TTC549 (cell line): ENCODE results near the gene SLC35A1.
"Not testable (repeated sequence)": the region's sequence is repeated elsewhere in the genome, so short reads cannot be mapped to it uniquely, and the experiment has no call there.

Experiments used
- FAIRE-seq: peaks from 2 replicates; lab custom pipeline; 2012; peaks lifted over from hg19 to GRCh38; lab: Jason Lieb, UNC

SLC35A1 gene

GRCh38 chr6:87472525-87473418, at the start of gene SLC35A1:
Gene SLC35A1, plus strand, starts transcription at chr6:87472974. Its CDS starts 30 bp downstream, at chr6:87473004.
- no peak for FAIRE-seq

- no peak for FAIRE-seq
These were observed 46.0 kb upstream of the SLC35A1 start for GRCh38 chr6:87426789-87427188.

- FAIRE-seq = no peak
These were observed 42.3 kb upstream of the SLC35A1 start for GRCh38 chr6:87430499-87430898.

GRCh38 chr6:87431263-87431662, 41.5 kb upstream of the SLC35A1 start:
- no peak for FAIRE-seq

GRCh38 chr6:87436435-87436834, 36.3 kb upstream of the SLC35A1 start:
- no peak for FAIRE-seq

GRCh38 chr6:87441711-87442110, 31.1 kb upstream of the SLC35A1 start:
- FAIRE-seq = no peak

- FAIRE-seq = no peak
These were observed 28.4 kb upstream of the SLC35A1 start for GRCh38 chr6:87444362-87444761.

- no peak for FAIRE-seq
These were observed 7.7 kb upstream of the SLC35A1 start for GRCh38 chr6:87465051-87465450.

- no peak for FAIRE-seq
These were observed 687 bp downstream of the SLC35A1 start for GRCh38 chr6:87473419-87473903.

GRCh38 chr6:87481931-87482330, 9.2 kb downstream of the SLC35A1 start:
- FAIRE-seq = no peak

GRCh38 chr6:87482366-87482765, 9.6 kb downstream of the SLC35A1 start:
- FAIRE-seq = no peak

GRCh38 chr6:87483929-87484328, 11.2 kb downstream of the SLC35A1 start:
- no peak for FAIRE-seq

- no peak for FAIRE-seq
These were observed 11.7 kb downstream of the SLC35A1 start for GRCh38 chr6:87484491-87484890.

- no peak for FAIRE-seq
These were observed 14.8 kb downstream of the SLC35A1 start for GRCh38 chr6:87487555-87487954.

GRCh38 chr6:87489326-87489725, 16.6 kb downstream of the SLC35A1 start:
- not testable (repeated sequence) for FAIRE-seq

- FAIRE-seq = no peak
These were observed 22.1 kb downstream of the SLC35A1 start for GRCh38 chr6:87494761-87495422.

- FAIRE-seq = no peak
These were observed 25.3 kb downstream of the SLC35A1 start for GRCh38 chr6:87498048-87498447.

- FAIRE-seq = no peak
These were observed 29.2 kb downstream of the SLC35A1 start for GRCh38 chr6:87501809-87502572.

- FAIRE-seq = no peak
These were observed 31.7 kb downstream of the SLC35A1 start for GRCh38 chr6:87504441-87504840.

GRCh38 chr6:87514831-87515230, 42.1 kb downstream of the SLC35A1 start:
- FAIRE-seq = no peak

GRCh38 chr6:87518453-87518852, 45.7 kb downstream of the SLC35A1 start:
- no peak for FAIRE-seq

GRCh38 chr6:87522686-87523085, 49.9 kb downstream of the SLC35A1 start:
- no peak for FAIRE-seq

- FAIRE-seq = no peak
These were observed 56.4 kb downstream of the SLC35A1 start for GRCh38 chr6:87529221-87529620.
